Right ventricle myocardium superior (tissue), 1 donor: ENCODE results near the gene DSCAML1. TPM values are rescaled to one million over a fixed set of nuclear protein-coding genes. Genes with fewer than 3 reads are reported as not detected.
A peak's percentile ranks its signal among the peaks of the same experiment; 100 is the strongest.

ENCODE experiments used
- ATAC-seq: fragments of 200-7000 bp; cut with Tn5 transposase; one replicate; pipeline ENCODE4 v1.9.1; 2020; ENCODE audit warnings: mild to moderate bottlenecking; ENCODE audit not compliant: poor library complexity
- DNase-seq: peaks from one replicate; pipeline ENCODE4 v3.0.0-alpha.2; 2020
- intact Hi-C: fragments of 100-400 bp; cut with DNase I; formaldehyde crosslinking; loops from one replicate; pipeline ENCODE4 v1.11.2; 2022
- total RNA-seq: library from RNA; stranded (reverse); fragmentation: NEBNext Ultra II Directional; extraction: Animal tissue kit (Norgen Biotek cat#: 25700); gene quantifications from one replicate; pipeline ENCODE4 v1.2.1, GENCODE V29; 2021
- donor health status: DM: no; HTN: yes; CAD: no; lungs with severe emphysema.

The DSCAML1 gene
- total RNA-seq, 1 donor from 2014 or later: 0.83 TPM

- DNase-seq: no peak
- no peak for ATAC-seq
These were observed 157.0 kb downstream of the DSCAML1 start for GRCh38 chr11:117640041-117640440.

GRCh38 chr11:117639601-117640000, 157.4 kb downstream of the DSCAML1 start:
- intact Hi-C loops: no loop called here
- DNase-seq: no peak
- ATAC-seq: no peak

More at GRCh38 chr11:117640041-117640440, 157.0 kb downstream of the DSCAML1 start:
- intact Hi-C loops: no loop called here

DNA sequence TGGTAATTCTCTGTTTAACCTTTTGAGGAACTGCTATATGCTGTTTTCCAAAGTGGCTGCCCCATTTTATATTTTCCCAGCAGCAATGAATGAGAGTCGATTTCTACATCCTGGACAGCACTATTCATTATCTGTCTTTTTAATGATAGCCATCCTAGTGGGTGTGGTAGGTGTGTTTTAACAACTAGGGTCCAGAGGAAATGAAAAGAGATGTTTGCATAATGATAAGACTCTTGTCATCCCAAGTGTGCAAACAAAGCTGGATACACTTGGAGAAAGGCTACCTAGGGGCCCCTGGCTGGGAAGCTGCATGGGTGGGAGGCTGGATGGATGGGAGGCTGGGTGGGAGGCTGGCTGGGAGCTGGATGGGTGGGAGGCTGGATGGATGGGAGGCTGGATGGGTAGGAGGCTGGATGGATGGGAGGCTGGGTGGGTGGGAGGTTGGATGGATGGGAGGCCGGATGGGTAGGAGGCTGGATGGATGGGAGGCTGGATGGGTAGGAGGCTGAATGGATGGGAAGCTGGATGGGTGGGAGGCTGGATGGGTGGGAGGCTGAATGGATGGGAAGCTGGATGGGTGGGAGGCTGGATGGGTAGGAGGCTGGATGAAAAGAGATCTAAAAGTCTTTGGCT, 158.0 kb downstream of the DSCAML1 start:
- DNase-seq (no peak), ATAC-seq (no peak)
- intact Hi-C loops: no loop called here

DNA sequence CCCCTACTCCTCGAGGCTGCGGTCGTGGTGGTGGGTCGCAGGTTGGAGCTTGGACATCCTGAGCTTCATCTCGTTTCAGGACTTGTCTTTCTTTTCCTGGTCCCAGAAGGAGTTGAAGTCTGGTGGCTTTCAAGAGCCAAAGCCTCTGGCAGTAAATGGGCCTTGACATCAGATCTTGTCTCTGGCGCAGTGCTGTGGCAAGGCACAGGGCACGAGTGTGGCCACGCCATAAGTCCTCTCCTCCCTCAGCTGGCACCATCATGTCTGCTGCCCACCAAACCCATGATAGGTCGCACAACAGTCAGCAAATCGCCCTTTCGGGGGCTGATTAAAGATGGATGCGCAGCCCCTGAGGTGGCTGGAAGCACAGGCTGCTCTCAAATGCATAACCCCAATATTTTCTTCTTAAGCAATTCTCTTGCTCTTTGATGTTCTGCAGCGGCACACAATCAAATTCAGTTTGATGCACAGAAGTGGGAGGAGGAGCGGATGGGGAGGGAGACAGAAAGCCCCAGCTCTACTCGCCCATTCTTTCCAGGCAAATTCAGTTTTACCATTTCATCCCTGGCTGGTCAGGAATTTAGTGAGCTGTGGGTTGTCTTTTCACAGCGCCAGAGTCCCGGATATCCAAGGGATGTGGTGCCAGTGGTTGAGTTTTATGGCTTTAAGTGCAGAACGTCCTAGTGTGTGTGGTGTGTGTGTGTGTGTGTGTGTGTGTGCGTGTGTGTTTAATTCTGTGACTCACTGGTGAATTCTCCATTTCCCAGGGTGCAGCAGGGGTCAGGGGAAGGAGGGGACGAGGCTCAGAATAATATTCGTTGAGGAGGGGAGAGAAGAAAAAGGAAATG, 162.0 kb downstream of the DSCAML1 start:
- DNase-seq: no peak
- intact Hi-C loops: no loop called here
- ATAC-seq: no peak

GRCh38 chr11:117633976-117634755, 162.8 kb downstream of the DSCAML1 start:
- intact Hi-C loops: no loop called here
- peak; percentile 26 for ATAC-seq
- DNase-seq: no peak

GRCh38 chr11:117633186-117633754, 163.7 kb downstream of the DSCAML1 start:
- intact Hi-C loops: no loop called here
- peak; percentile 67 for ATAC-seq
- DNase-seq: no peak

- DNase-seq (no peak), ATAC-seq (no peak)
- intact Hi-C loops: no loop called here
These were observed 164.7 kb downstream of the DSCAML1 start for GRCh38 chr11:117632306-117632705.

DNA sequence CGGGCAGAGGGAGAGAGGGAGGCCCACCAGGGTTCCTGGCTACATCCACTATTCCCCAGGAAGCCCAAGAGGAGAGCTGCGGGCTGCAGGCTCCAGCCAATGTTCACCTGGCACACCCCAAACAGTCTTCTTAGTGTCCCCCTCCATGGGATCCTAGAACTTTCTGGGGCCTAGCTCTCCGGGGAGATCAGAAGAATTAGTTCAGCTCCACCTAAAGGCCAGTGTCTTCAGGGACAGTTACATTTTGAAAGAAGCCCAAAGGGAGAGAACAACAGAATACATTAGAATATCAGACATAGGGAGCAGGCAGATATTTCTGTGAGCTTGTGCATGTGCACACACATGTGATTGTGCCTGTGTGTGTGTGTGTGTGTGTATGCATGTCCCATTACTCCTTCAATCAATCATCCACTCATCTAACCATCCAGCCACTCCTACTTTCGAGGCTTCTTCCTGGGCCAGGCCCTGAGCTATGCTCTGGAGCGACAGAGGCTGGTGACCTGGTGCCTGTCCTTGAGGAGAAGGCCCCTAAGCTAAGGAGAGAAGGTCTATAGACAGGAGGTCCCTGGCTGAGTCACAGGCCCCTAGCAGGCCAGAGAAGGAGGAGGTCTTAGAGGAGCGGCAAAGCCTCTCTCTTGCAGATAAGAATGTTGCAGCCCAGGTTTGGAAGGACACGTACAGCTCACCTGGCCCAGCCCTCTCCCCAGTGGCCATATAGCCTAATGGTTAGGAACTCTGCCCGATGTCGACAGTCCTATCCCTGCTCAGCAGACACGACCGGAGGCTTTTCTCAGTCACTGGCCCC, 165.5 kb downstream of the DSCAML1 start:
- intact Hi-C loops: no loop called here
- no peak for ATAC-seq
- no peak for DNase-seq

- no peak for DNase-seq
- intact Hi-C loops: no loop called here
- no peak for ATAC-seq
These were observed 167.0 kb downstream of the DSCAML1 start for GRCh38 chr11:117629891-117630538.

DNA sequence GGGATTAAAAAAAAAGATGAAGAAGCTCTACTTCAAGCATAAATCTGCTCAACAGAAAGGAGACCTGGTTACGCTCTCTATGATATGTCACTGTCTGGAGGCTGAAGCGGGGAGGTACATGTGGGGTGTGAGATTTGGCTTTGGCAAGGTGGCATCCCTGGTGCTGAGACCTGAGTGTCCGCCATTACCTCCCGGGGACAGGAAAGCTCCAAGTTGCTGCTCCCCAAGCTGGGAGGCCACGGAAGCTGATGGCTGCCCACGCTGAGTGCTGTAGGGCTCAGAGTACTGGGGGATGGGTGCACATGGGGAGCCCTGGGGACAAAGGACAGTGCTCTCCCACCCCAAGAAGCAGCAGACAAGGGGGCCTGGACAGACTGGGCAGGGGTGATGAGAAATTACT, 167.9 kb downstream of the DSCAML1 start:
- DNase-seq (no peak), ATAC-seq (no peak)
- intact Hi-C loops: no loop called here

DNA sequence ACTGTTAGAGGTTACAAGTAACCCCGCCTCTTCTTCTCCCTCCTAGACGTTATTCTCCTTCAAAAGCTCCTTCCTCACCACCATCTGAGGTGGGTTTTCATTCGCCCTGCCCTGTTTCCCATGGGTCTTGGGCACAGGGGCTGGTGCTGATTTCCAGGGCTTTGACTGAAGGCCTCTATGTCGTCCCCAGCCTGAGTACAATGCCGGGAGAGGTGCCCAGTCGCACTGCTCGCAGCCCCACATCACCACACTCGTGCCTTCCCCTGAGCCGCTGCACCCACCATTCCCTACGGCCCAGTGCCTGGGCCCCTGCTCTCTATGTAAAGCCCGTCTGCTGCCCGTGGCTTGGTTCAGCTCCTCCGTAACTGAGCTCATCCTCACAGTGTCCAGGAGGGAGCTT, 169.8 kb downstream of the DSCAML1 start:
- ATAC-seq (no peak), DNase-seq (no peak)
- intact Hi-C loops: no loop called here

DNA sequence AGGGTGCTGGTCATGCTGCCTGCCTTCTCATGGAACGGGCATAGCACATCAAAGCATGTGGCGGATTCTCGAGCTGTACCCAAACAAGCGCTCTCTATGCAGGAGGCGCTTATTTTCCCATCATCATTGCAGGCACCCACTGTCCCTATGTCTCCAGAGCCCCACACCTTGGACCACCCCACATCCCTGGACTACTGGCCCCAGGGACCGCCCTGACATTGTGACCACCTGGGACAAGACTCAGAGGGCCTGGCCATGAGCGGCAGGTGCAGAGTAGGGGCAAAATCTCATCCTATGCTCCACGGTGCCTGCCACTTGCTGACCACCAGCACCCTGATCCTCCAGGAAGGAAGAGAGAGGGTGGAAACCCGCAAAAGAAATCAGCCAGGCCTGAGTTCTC, 170.4 kb downstream of the DSCAML1 start:
- intact Hi-C loops: no loop called here
- DNase-seq (no peak), ATAC-seq (no peak)

GRCh38 chr11:117625237-117625636, 171.8 kb downstream of the DSCAML1 start:
- intact Hi-C loops: no loop called here
- ATAC-seq (peak; percentile 83), DNase-seq (no peak)

DNA sequence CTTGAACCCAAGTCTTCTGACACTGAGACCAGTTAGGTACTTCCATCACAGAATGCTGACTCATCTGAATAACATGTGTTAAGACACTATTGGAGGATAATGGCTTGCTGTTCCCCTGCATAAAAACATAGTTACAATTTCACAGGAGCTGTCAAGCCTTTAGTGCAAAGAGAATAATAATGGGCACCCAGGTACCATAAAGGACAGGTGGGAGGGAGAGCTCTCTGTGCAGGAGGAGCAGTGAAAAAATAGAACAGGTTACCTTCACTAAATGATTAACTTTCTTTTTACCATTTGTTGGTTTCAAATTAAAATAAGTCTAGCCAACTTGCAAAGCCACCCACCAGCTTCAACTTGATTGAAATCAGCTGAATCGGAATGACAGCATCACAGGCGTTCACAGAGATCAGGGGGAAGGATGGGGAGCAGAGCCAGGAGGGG, 173.2 kb downstream of the DSCAML1 start:
- DNase-seq: no peak
- intact Hi-C loops: no loop called here
- ATAC-seq: no peak

GRCh38 chr11:117621226-117621625, 175.8 kb downstream of the DSCAML1 start:
- ATAC-seq (no peak), DNase-seq (no peak)
- intact Hi-C loops: no loop called here

DNA sequence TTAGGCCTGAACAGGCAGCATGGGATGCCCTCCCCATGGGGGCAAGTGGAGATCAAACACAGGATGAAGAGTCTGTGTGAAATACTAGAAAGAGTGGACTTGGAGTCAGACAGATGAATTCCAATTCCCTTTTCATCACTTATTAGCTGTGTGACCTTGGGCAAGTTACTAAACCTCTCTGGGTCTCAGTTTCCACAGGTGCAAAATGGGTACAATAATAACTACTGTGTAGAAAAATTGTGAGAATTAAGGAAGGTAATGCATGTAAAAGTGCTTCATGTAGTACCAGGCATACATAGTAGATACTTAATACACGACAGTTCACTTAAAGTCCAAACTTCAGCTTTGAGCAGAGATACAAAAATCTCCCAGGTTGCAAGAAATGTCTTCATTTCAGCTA, 176.4 kb downstream of the DSCAML1 start:
- ATAC-seq (no peak), DNase-seq (no peak)
- intact Hi-C loops: no loop called here

GRCh38 chr11:117620086-117620485, 176.9 kb downstream of the DSCAML1 start:
- DNase-seq: no peak
- intact Hi-C loops: no loop called here
- peak; percentile 92 for ATAC-seq

- ATAC-seq: no peak
- DNase-seq: no peak
- intact Hi-C loops: no loop called here
These were observed 177.4 kb downstream of the DSCAML1 start for GRCh38 chr11:117619661-117620060.
